K562 (cell line): ENCODE data around the gene NAT9. TPM values are rescaled to one million over a fixed set of nuclear protein-coding genes. Genes with fewer than 3 reads are reported as not detected.

Experiments
- ATF7 ChIP-seq: fragments of 450-650 bp; IDR thresholded peaks from 2 replicates; pipeline ENCODE4 v1.7.1; 2014; ENCODE audit warnings: mild to moderate bottlenecking, moderate library complexity
- CTBP1 ChIP-seq: fragments of 450-650 bp; IDR thresholded peaks from 2 replicates; pipeline ENCODE4 v1.6.1; 2016; ENCODE audit warnings: borderline replicate concordance
- HDAC6 ChIP-seq: IDR thresholded peaks from 2 replicates; pipeline ENCODE4 v1.6.1; 2012; ENCODE audit warnings: low read depth, mild to moderate bottlenecking, control low read depth, inconsistent platforms, low read length, moderate library complexity
- KAT7 ChIP-seq: sonication (generic); formaldehyde crosslinking; IDR thresholded peaks from 2 replicates; pipeline ENCODE4 v1.8.0; 2022; ENCODE audit warnings: missing genetic modification reagents, mild to moderate bottlenecking, borderline replicate concordance
- KHSRP ChIP-seq: fragments of 450-650 bp; IDR thresholded peaks from 2 replicates; pipeline ENCODE4 v1.6.1; 2017
- MTA2 ChIP-seq: fragments of 450-650 bp; IDR thresholded peaks from 2 replicates; pipeline ENCODE4 v1.6.1; 2016; ENCODE audit warnings: low read depth
- NELFE ChIP-seq: IDR thresholded peaks from 2 replicates; pipeline ENCODE4 v1.6.1; 2011; ENCODE audit warnings: mild to moderate bottlenecking; ENCODE audit not compliant: insufficient read depth, insufficient read length
- POU5F1 ChIP-seq: fragments of 150-350 bp; IDR thresholded peaks from 2 replicates; pipeline ENCODE4 v1.6.1; 2014; ENCODE audit warnings: borderline replicate concordance, low read length, low read depth, mild to moderate bottlenecking; ENCODE audit not compliant: partially characterized antibody
- SETDB1 ChIP-seq: IDR thresholded peaks from one replicate; pipeline ENCODE4 v1.6.1; 2012; ENCODE audit warnings: low read length, control low read depth, inconsistent platforms
- SMAD1 ChIP-seq: fragments of 150-350 bp; IDR thresholded peaks from 2 replicates; pipeline ENCODE4 v1.6.1; 2014; ENCODE audit warnings: low read length, low read depth; ENCODE audit not compliant: partially characterized antibody
- SMARCC2 ChIP-seq: fragments of 450-650 bp; IDR thresholded peaks from 2 replicates; pipeline ENCODE4 v1.6.1; 2017; ENCODE audit warnings: antibody characterized with exemption, moderate library complexity, mild to moderate bottlenecking, low read depth
- TSC22D4 ChIP-seq: fragments of 450-650 bp; IDR thresholded peaks from 2 replicates; pipeline ENCODE4 v1.6.1; 2016; ENCODE audit warnings: missing genetic modification characterization, missing biosample characterization, control low read depth
- ZNF239 ChIP-seq: fragments of 250-450 bp; sonication (Bioruptor Pico); IDR thresholded peaks from 2 replicates; pipeline ENCODE4 v1.4.0; 2020; ENCODE audit warnings: mild to moderate bottlenecking
- ZNF668 ChIP-seq: fragments of 250-450 bp; sonication (Bioruptor Pico); IDR thresholded peaks from 2 replicates; pipeline ENCODE4 v1.8.0; 2022; ENCODE audit warnings: mild to moderate bottlenecking, inconsistent platforms
- ZNF780A ChIP-seq: fragments of 250-450 bp; sonication (Bioruptor Pico); IDR thresholded peaks from 2 replicates; pipeline ENCODE4 v1.5.0; 2021; ENCODE audit warnings: mild to moderate bottlenecking
- polyA plus RNA-seq, 8 experiments: library from polyadenylated mRNA; depleted of rRNA in 4 of 8; stranded (reverse) in 5 of 8; unstranded in 3 of 8; fragments of >200 nt; fragmentation: Nextera tagmentation in 2 of 8; fragmentation: Illumina TruSeq in 1 of 8; extraction: Ambion mirVana in 2 of 8; extraction: Trizol in 1 of 8; gene quantifications; 2 replicates each; pipeline versions ENCODE4 v1.2.1 to v1.2.3, GENCODE V29; 2011 to 2014; ENCODE audit warnings: inconsistent platforms in 1 of 8, missing spikeins in 1 of 8
- total RNA-seq, 7 experiments: library from RNA; depleted of rRNA in 6 of 7; stranded (reverse); fragments of >200 nt in 6 of 7; fragmentation: Illumina TruSeq in 2 of 7; extraction: Trizol in 2 of 7; gene quantifications; 2 replicates each; pipeline versions ENCODE4 v1.2.1 to v1.2.3, GENCODE V29; 2011 to 2021; ENCODE audit warnings: low replicate concordance in 1 of 7
- TF ChIP-seq, protein P1 (sequence below): fragments of 450-650 bp; IDR thresholded peaks from 2 replicates; pipeline ENCODE4 v1.6.1; 2018; ENCODE audit warnings: mild to moderate bottlenecking, low read depth; ENCODE audit not compliant: partially characterized antibody
- TF ChIP-seq, protein P2 (sequence below): fragments of 450-650 bp; conservative IDR thresholded peaks from 2 replicates; pipeline ENCODE4 v1.6.1; 2016; ENCODE audit warnings: missing genetic modification characterization, low read depth, mild to moderate bottlenecking, control low read depth, missing compliant biosample characterization
- TF ChIP-seq, protein P3 (sequence below): fragments of 250-450 bp; sonication (Bioruptor Pico); IDR thresholded peaks from 2 replicates; pipeline ENCODE4 v1.5.0; 2022; ENCODE audit warnings: mild to moderate bottlenecking
- TF ChIP-seq, protein P4 (sequence below): fragments of 250-450 bp; sonication (Bioruptor Pico); IDR thresholded peaks from 2 replicates; pipeline ENCODE4 v1.8.0; 2022; ENCODE audit warnings: inconsistent platforms, mild to moderate bottlenecking, moderate library complexity, borderline replicate concordance

Gene NAT9
- total and polyA plus RNA-seq, 9 of the 15 experiments (the other 6 are each of a cell fraction or from before 2014, with no cell fraction given): 4.2 to 63.6 (median 40.8) TPM

DNA sequence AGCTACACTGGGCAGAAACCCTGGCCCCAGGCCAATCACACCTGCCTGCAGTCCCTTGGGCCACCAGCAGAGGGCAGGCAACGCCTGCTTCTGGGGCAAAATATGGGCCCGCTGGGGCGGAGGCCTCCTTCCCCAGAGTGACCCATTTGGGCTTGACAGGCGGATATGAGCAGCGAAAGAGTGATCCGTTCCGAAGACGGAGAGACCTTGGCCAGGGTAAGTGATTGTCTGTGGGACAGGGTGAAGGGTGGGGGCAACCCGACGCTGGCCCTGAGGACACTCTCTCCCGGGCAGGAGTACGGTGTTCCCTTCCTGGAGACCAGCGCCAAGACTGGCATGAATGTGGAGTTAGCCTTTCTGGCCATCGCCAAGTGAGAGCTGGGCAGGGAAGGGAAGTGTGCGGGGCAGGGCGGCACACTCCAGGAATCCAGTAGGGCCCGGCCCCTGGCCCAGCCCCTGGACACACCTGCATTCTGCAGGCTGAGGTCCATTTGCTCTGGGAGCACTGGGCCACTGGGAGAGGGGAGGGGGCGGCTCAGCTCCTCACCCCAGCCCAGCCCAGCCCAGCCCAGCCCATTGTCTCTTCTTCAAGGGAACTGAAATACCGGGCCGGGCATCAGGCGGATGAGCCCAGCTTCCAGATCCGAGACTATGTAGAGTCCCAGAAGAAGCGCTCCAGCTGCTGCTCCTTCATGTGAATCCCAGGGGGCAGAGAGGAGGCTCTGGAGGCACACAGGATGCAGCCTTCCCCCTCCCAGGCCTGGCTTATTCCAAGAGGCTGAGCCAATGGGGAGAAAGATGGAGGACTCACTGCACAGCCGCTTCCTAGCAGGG is 31.2 kb downstream of the NAT9 start (continued):
- TF ChIP-seq, protein P1, sequence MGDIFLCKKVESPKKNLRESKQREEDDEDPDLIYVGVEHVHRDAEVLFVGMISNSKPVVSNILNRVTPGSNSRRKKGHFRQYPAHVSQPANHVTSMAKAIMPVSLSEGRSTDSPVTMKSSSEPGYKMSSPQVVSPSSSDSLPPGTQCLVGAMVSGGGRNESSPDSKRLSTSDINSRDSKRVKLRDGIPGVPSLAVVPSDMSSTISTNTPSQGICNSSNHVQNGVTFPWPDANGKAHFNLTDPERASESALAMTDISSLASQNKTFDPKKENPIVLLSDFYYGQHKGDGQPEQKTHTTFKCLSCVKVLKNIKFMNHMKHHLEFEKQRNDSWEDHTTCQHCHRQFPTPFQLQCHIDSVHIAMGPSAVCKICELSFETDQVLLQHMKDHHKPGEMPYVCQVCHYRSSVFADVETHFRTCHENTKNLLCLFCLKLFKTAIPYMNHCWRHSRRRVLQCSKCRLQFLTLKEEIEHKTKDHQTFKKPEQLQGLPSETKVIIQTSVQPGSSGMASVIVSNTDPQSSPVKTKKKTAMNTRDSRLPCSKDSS: no peak
- TF ChIP-seq, protein P2, sequence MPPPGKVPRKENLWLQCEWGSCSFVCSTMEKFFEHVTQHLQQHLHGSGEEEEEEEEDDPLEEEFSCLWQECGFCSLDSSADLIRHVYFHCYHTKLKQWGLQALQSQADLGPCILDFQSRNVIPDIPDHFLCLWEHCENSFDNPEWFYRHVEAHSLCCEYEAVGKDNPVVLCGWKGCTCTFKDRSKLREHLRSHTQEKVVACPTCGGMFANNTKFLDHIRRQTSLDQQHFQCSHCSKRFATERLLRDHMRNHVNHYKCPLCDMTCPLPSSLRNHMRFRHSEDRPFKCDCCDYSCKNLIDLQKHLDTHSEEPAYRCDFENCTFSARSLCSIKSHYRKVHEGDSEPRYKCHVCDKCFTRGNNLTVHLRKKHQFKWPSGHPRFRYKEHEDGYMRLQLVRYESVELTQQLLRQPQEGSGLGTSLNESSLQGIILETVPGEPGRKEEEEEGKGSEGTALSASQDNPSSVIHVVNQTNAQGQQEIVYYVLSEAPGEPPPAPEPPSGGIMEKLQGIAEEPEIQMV (tag): no peak
- TF ChIP-seq SMARCC2 (no peak), ATF7 (0 out of 2 replicates have a peak, but pooled peaks have one; percentile 41), CTBP1 (peak; percentile 29; the same call in 1 of the 2 replicates), MTA2 (no peak), POU5F1 (no peak), HDAC6 (no peak), SMAD1 (peak; percentile 50), ZNF780A (CRISPR knock-in tag) (no peak), KAT7 (CRISPR knock-in tag) (no peak), NELFE (no peak), ZNF668 (no peak), TSC22D4 (tag) (no peak), ZNF239 (no peak), SETDB1 (no peak), KHSRP (no peak)
- TF ChIP-seq, protein P3, sequence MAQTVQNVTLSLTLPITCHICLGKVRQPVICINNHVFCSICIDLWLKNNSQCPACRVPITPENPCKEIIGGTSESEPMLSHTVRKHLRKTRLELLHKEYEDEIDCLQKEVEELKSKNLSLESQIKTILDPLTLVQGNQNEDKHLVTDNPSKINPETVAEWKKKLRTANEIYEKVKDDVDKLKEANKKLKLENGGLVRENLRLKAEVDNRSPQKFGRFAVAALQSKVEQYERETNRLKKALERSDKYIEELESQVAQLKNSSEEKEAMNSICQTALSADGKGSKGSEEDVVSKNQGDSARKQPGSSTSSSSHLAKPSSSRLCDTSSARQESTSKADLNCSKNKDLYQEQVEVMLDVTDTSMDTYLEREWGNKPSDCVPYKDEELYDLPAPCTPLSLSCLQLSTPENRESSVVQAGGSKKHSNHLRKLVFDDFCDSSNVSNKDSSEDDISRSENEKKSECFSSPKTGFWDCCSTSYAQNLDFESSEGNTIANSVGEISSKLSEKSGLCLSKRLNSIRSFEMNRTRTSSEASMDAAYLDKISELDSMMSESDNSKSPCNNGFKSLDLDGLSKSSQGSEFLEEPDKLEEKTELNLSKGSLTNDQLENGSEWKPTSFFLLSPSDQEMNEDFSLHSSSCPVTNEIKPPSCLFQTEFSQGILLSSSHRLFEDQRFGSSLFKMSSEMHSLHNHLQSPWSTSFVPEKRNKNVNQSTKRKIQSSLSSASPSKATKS (CRISPR knock-in tag): no peak
- TF ChIP-seq, protein P4, sequence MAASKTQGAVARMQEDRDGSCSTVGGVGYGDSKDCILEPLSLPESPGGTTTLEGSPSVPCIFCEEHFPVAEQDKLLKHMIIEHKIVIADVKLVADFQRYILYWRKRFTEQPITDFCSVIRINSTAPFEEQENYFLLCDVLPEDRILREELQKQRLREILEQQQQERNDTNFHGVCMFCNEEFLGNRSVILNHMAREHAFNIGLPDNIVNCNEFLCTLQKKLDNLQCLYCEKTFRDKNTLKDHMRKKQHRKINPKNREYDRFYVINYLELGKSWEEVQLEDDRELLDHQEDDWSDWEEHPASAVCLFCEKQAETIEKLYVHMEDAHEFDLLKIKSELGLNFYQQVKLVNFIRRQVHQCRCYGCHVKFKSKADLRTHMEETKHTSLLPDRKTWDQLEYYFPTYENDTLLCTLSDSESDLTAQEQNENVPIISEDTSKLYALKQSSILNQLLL (CRISPR knock-in tag): no peak
